GM19372 (cell line): ENCODE measurements around the gene MRPL37.

ENCODE experiments used
- ATAC-seq: cut with Tn5 transposase; IDR thresholded peaks from one replicate; pipeline ENCODE4 v1.9.1; 2021; ENCODE audit warnings: mild to moderate bottlenecking, low read depth, moderate library complexity; ENCODE audit not compliant: unreplicated experiment

Gene MRPL37

GRCh38 chr1:54238353-54239034 is 38.5 kb downstream of the MRPL37 start:
- no peak for ATAC-seq

GRCh38 chr1:54239035-54239383 is 39.0 kb downstream of the MRPL37 start:
- no peak for ATAC-seq

GRCh38 chr1:54239631-54240031 is 39.7 kb downstream of the MRPL37 start:
- ATAC-seq = no peak

GRCh38 chr1:54240741-54241335 is 40.9 kb downstream of the MRPL37 start:
- no peak for ATAC-seq

GRCh38 chr1:54241364-54241763 is 41.4 kb downstream of the MRPL37 start:
- ATAC-seq = no peak

GRCh38 chr1:54243022-54243421 is 43.1 kb downstream of the MRPL37 start:
- no peak for ATAC-seq

GRCh38 chr1:54244655-54245054 is 44.7 kb downstream of the MRPL37 start:
- no peak for ATAC-seq

GRCh38 chr1:54245501-54245900 is 45.5 kb downstream of the MRPL37 start:
- ATAC-seq = no peak

- no peak for ATAC-seq
These were observed 46.3 kb downstream of the MRPL37 start for GRCh38 chr1:54246116-54246721.

- ATAC-seq = no peak
These were observed 48.0 kb downstream of the MRPL37 start for GRCh38 chr1:54247863-54248515.

- no peak for ATAC-seq
These were observed 49.0 kb downstream of the MRPL37 start for GRCh38 chr1:54248966-54249365.

- no peak for ATAC-seq
These were observed 50.0 kb downstream of the MRPL37 start for GRCh38 chr1:54249819-54250435.

GRCh38 chr1:54250670-54251069 is 50.7 kb downstream of the MRPL37 start:
- ATAC-seq = no peak

GRCh38 chr1:54252371-54252936 is 52.5 kb downstream of the MRPL37 start:
- no peak for ATAC-seq

- no peak for ATAC-seq
These were observed 53.5 kb downstream of the MRPL37 start for GRCh38 chr1:54253480-54253879.

- ATAC-seq = no peak
These were observed 54.1 kb downstream of the MRPL37 start for GRCh38 chr1:54254055-54254454.

- no peak for ATAC-seq
These were observed 55.2 kb downstream of the MRPL37 start for GRCh38 chr1:54255026-54255702.

- ATAC-seq = no peak
These were observed 56.8 kb downstream of the MRPL37 start for GRCh38 chr1:54256522-54257345.

- no peak for ATAC-seq
These were observed 57.3 kb downstream of the MRPL37 start for GRCh38 chr1:54257346-54257620.

GRCh38 chr1:54257876-54258275 is 57.9 kb downstream of the MRPL37 start:
- no peak for ATAC-seq
